ENCODE measurements around the gene CHCHD2.
"Not testable (repeated sequence)": the region's sequence is repeated elsewhere in the genome, so short reads cannot be mapped to it uniquely, and the experiment has no call there.

Gene CHCHD2

DNA sequence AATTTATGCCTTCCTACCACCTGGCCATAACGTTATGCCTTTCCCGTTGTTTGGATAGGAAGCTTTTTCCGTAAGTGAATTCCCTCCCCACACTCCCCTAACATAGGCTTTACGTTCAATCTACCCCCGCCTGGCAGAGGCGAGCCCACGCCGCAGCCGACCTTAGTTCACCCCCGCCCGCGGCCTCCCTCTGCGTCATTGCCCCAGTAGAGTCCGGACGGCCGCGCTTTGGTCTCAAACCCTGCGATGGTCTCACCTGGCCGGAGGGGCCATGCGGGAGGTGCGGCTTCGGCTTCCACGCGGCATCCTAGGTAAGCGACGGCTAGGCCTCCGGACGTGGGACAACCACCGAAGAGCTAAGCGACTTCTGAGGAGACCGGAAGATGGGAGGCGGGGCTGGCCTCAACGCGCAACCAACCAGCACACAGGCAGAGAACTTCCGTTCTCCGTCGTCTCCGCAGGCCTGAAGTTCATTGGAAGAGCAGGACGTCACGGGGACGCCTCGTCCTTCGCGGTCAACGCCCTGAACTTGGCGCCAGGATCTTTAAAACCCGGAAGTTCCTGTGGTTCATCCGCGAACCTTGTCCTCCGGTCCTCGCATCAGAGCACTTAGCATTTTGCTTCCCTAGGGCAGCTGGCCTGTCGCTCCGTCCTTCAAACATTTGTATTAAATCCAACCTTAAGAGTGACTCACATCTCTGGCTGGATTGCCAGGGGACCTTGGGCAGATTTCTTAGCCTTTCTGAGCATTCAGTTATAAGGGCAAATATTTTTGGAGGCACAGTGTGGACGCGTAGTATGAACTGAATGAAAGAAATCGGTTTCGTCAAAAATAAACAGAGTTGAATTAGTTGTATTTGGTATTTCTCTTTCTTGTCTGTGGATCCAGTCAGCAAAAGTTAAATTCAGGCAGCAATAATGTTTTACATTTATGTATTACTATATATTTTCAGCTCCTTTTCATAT is at the start of gene CHCHD2:
TSS of gene CHCHD2 (minus strand) at position 369 of the 966 bp plus-strand sequence. CDS start at position 306, 63 bp downstream.
- peak; percentile 99 for DNase-seq (ENCODE audit: low read depth)

- DNase-seq (ENCODE audit: low read depth): not testable (repeated sequence)
These were observed 24.8 kb upstream of the CHCHD2 start for GRCh38 chr7:56131062-56131461.

- no peak for DNase-seq (ENCODE audit: low read depth)
These were observed 21.1 kb upstream of the CHCHD2 start for GRCh38 chr7:56127241-56127975.

- no peak for DNase-seq (ENCODE audit: low read depth)
These were observed 19.6 kb upstream of the CHCHD2 start for GRCh38 chr7:56125831-56126230.

GRCh38 chr7:56124981-56125380 is 18.7 kb upstream of the CHCHD2 start:
- DNase-seq (ENCODE audit: low read depth): no peak

DNA sequence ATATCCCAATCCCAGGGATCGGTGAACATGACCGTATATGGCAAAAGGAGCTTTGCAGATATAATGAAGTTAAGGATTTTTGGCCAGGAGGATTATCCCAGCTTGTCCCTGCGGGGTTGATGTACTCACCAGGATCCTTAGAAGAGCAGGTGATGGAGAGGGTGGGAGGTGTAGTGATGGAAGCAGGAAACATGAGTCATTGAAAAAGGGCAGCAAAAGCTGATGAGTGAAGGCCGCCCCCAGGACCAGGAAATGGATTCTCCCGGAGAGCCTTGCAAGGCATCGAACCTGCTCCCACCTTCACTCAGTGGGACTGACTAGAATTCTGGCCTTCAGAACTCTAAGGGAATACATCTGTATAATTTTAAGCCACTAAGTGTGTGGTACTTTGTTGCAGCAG is 15.2 kb upstream of the CHCHD2 start:
- no peak for DNase-seq (ENCODE audit: low read depth)

DNA sequence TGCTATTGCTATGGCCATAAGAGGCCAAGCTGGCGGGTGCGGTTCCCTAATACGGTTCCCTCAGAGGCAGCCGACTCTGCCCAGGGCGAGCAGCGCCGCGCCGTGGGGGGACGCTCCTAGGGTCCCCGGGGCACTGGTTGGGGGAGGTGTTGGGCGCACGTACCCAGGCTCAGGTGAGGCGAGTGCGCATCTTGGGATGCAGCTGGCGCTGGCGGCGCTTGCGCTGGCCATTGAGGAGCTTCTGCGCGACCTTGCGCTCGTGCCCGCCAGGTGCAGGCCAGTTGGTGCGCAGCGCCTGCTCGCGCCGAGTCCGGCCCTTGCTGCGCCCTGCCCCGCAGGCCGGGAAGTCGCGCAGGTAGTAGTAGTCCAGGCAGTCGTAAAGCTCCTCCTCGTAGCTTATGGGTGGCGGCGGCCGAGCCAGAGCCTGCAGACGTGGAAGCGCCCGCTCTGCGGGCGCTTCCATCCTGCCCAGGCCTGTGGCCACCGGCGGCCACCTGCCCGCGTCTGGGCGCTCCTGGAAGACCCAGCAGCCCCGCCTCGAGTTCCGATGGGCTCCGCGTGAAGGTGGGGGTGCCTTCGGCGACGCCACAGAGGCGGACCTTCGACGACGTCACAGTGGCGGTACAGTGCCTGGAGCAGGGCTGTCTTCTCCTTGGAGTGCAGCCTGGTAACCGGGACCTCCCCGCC is 9.7 kb upstream of the CHCHD2 start, which contains the start of gene NUPR2:
TSS of gene NUPR2 (minus strand) at position 566 of the 687 bp plus-strand sequence. CDS start at position 463, 103 bp downstream.
- no peak for DNase-seq (ENCODE audit: low read depth)

GRCh38 chr7:56112244-56112643 is 6.0 kb upstream of the CHCHD2 start:
- not testable (repeated sequence) for DNase-seq (ENCODE audit: low read depth)

GRCh38 chr7:56110611-56111010 is 4.3 kb upstream of the CHCHD2 start:
- no peak for DNase-seq (ENCODE audit: low read depth)

GRCh38 chr7:56107954-56108258 is 1.6 kb upstream of the CHCHD2 start:
- DNase-seq (ENCODE audit: low read depth): no peak

GRCh38 chr7:56105508-56105907 is 768 bp downstream of the CHCHD2 start:
- DNase-seq (ENCODE audit: low read depth): peak; percentile 64

- DNase-seq (ENCODE audit: low read depth): not testable (repeated sequence)
These were observed 2.1 kb downstream of the CHCHD2 start for GRCh38 chr7:56104138-56104537.

- no peak for DNase-seq (ENCODE audit: low read depth)
These were observed 6.6 kb downstream of the CHCHD2 start for GRCh38 chr7:56099653-56100052.

DNA sequence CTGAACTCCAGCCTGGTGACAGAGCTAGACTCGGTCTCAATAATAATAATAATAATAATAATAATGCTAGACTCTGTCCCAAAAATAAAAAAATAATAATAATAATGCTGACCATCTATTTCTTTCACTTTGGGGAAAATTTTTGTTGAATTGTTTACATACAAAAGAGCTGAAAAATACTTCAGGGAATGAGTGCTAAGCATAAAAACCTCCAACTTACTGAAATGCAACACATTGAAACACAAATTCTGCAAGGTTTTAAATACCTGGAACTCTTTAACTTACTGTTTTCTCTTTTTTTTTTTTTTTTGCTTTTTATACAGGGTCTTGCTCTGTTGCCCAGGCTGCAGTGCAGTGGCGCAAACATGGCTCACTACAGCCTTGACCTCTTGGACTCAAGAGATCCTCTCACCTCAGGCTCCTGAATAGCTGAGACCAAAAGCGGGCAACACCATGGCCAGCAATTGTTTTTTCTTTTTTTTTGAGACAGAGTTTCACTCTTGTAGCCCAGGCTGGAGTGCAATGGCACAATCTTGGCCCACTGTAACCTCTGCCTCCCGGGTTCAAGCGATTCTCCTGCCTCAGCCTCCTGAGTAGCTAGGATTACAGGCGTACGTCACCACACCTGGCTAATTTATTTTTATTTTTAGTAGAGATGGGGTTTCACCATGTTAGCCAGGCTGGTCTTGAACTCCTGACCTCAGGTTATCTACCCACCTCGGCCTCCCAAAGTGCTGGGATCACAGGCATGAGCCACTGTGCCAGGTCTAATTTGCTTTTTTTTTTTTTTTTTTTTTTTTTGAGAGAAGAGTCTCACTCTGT is 7.9 kb downstream of the CHCHD2 start:
- DNase-seq (ENCODE audit: low read depth): not testable (repeated sequence)

GRCh38 chr7:56097700-56098099 is 8.6 kb downstream of the CHCHD2 start:
- peak; percentile 85 for DNase-seq (ENCODE audit: low read depth)

- peak; percentile 79 for DNase-seq (ENCODE audit: low read depth)
These were observed 13.3 kb downstream of the CHCHD2 start, which contains the start of gene PHKG1 for GRCh38 chr7:56092789-56093531. Gene PHKG1 (minus strand): TSS chr7:56092952. CDS start chr7:56088941, 4,011 bp downstream.

DNA sequence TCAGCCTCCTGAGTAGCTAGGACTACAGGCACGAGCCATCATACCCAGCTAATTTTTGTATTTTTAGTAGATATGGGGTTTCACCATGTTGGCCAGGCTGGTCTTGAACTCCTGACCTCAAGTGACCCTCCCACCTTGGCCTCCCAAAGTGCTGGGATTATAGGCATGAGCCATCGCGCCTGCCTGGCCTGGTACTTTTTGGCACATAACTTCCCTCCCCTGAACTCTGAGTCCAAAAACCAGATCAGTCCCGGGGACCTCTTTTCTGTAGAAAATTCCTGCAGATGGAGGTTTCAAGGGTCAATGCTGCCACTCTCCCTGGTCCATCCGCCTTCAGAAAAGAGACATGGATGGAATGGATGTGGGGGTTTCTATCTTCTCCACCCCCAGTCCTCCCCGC is 13.9 kb downstream of the CHCHD2 start:
- DNase-seq (ENCODE audit: low read depth): not testable (repeated sequence)

DNA sequence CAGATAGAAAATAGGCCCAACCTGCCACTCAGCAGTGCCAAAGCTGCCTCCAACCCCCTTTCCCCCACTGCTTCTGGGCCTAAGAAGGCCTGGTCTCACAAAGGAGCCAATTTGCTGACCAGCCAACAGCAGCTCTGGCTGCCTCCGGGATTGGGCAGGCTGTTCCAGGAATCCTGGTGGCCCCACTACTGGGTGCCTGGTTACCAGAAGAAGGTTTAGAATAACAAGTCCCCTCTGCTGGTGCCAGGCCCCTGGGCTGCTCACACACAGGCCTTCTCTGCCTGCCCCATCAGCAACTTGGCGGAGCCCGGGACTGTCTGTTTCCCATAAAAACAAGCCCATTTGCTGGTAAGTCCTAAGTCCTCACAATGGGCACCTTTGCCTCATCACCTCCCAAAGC is 14.7 kb downstream of the CHCHD2 start:
- peak; percentile 60 for DNase-seq (ENCODE audit: low read depth)

DNA sequence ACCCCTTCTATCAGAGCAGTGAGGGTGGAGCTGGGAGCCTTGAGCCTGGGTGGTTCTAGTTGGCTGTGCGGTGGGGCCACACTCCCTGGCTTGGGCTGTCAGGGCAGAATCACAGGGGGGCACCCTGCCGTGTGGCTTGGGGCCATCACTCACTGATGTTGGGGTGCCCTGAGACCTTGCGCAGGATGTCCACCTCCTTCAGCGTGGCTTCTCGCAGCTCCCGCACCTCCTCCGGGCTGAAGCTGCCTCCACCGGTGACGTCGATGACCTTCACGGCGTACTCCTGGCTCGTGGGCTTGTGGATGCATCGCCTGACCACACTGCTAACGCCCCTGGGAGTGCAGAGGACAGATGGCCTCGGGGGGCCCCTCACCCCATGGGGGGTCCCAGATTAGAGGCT is 18.8 kb downstream of the CHCHD2 start:
- no peak for DNase-seq (ENCODE audit: low read depth)

GRCh38 chr7:56086761-56087160 is 19.5 kb downstream of the CHCHD2 start:
- no peak for DNase-seq (ENCODE audit: low read depth)
